Measurements from ENCODE around the gene ZNF653. TPM values are rescaled to one million over a fixed set of nuclear protein-coding genes. Genes with fewer than 3 reads are reported as not detected.
A peak's percentile ranks its signal among the peaks of the same experiment; 100 is the strongest.

ZNF653 gene, protein sequence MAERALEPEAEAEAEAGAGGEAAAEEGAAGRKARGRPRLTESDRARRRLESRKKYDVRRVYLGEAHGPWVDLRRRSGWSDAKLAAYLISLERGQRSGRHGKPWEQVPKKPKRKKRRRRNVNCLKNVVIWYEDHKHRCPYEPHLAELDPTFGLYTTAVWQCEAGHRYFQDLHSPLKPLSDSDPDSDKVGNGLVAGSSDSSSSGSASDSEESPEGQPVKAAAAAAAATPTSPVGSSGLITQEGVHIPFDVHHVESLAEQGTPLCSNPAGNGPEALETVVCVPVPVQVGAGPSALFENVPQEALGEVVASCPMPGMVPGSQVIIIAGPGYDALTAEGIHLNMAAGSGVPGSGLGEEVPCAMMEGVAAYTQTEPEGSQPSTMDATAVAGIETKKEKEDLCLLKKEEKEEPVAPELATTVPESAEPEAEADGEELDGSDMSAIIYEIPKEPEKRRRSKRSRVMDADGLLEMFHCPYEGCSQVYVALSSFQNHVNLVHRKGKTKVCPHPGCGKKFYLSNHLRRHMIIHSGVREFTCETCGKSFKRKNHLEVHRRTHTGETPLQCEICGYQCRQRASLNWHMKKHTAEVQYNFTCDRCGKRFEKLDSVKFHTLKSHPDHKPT
- 10 to 100 TPM in 3 of 4 donors, 1 to 10 TPM in 1; 8.6 to 33.7 (median 23.3) TPM for total RNA-seq

DNA sequence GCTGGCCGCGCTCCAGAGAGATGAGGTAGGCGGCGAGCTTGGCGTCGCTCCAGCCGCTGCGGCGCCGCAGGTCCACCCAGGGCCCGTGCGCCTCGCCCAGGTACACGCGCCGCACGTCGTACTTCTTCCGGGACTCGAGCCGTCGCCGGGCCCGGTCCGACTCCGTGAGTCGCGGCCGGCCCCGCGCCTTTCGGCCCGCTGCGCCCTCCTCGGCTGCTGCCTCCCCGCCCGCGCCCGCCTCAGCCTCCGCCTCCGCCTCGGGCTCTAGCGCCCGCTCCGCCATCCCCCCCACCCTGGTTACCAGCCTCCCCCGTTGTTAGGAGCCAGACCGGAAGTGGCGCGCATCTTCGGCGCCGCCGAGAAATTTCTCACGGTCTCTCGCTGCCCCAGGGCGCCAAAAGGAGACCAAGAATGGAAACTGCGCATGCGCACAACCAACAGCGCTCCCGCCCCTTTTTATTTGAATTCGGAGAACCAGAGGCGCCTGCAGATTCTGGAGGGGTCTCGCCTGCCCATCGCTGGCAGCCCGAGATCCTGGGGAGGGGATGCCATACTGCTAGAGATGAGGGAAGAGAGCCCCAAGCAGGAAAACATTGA lies at the start of gene ZNF653:
TSS of gene ZNF653 (minus strand) at position 336 of the 597 bp plus-strand sequence. CDS start at position 283, 53 bp downstream.
- Histone ChIP-seq H3K36me3 (no peaks in the 10 kb centered on the region), H3K27ac (peak within 1 kb of the TSS; percentile 93 to 99 (median 96)), H3K4me1 (peaks cover 0 to 8% (median 0%) of the 10 kb centered on the region in 4 donors), H3K9me3 (no peaks in the 10 kb centered on the region), H3K27me3 (no peaks in the 10 kb centered on the region), H3K4me3 (peak within 1 kb of the TSS; percentile 85 to 100 (median 98))
- TF ChIP-seq, protein P1, sequence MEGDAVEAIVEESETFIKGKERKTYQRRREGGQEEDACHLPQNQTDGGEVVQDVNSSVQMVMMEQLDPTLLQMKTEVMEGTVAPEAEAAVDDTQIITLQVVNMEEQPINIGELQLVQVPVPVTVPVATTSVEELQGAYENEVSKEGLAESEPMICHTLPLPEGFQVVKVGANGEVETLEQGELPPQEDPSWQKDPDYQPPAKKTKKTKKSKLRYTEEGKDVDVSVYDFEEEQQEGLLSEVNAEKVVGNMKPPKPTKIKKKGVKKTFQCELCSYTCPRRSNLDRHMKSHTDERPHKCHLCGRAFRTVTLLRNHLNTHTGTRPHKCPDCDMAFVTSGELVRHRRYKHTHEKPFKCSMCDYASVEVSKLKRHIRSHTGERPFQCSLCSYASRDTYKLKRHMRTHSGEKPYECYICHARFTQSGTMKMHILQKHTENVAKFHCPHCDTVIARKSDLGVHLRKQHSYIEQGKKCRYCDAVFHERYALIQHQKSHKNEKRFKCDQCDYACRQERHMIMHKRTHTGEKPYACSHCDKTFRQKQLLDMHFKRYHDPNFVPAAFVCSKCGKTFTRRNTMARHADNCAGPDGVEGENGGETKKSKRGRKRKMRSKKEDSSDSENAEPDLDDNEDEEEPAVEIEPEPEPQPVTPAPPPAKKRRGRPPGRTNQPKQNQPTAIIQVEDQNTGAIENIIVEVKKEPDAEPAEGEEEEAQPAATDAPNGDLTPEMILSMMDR (IDR thresholded peaks at IDR 0.05) = no peak
- peak; percentile 15 to 33 for TF ChIP-seq POLR2A (IDR thresholded peaks at IDR 0.05)
- DNase-seq = peak; percentile 90 to 97 (median 96)

DNA sequence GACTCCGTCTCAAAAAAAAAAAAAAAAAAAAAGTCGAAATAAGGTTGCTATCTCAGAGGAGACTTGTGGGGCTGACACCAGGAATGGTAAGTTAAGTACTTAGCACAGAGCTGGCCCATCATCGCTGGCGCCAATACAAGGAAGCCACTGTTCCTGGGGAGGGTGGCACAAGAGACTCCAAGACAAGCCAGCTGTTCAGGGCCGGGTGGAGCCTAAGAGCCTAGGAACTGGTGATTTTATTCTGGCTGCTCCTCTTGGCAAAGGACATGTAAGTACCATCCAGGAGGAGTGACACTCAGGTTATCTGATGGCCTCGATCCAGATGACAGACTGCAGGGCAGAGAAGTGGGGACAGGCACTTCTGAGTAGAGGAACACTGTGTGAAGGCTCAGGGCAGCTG lies 49.6 kb upstream of the ZNF653 start:
- TF ChIP-seq, protein P1 (IDR thresholded peaks at IDR 0.05) = no peak
- TF ChIP-seq POLR2A (IDR thresholded peaks at IDR 0.05) = no peak
- peak overlapping the region in 1 of 4 donors; percentile 75 for H3K27ac ChIP-seq
- H3K4me3 ChIP-seq = no peak overlapping the region
- H3K9me3 ChIP-seq = no peaks in the 10 kb centered on the region
- H3K36me3 ChIP-seq = peaks cover 0 to 35% (median 0%) of the 10 kb centered on the region in 3 donors
- no peaks in the 10 kb centered on the region for H3K27me3 ChIP-seq
- no peak for DNase-seq
- peaks cover 0 to 25% (median 13%) of the 10 kb centered on the region in 4 donors for H3K4me1 ChIP-seq

DNA sequence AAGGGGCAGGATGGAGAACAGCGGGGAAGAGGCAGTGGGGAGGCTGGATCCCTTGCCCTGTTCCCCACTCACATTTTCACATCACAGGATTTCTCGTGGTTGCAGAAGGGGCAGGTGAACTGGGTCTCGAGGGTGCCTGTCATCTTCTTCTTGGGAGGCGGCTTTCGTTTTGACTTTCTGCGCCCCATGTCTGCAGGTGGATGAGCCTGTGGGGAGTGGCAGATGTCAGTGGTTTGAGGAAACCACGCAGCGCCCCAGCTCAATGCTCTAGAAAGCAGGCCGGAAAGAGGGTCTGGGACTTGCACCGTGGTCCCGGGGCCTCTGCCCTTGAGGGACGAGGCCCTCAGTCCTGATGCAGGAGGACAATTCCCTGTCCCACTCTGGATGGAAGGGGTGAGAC lies 48.5 kb upstream of the ZNF653 start:
- H3K27ac ChIP-seq = peak overlapping the region in 2 of 4 donors; percentile 69 to 75
- H3K9me3 ChIP-seq = no peaks in the 10 kb centered on the region
- TF ChIP-seq, protein P1 (IDR thresholded peaks at IDR 0.05) = no peak
- TF ChIP-seq POLR2A (IDR thresholded peaks at IDR 0.05) = no peak
- H3K27me3 ChIP-seq = no peaks in the 10 kb centered on the region
- H3K36me3 ChIP-seq = peaks cover 0 to 35% (median 0%) of the 10 kb centered on the region in 3 donors
- DNase-seq = peak in 2 of 3 donors; percentile 79 to 80
- peaks cover 0 to 20% (median 13%) of the 10 kb centered on the region in 4 donors for H3K4me1 ChIP-seq
- no peak overlapping the region for H3K4me3 ChIP-seq

DNA sequence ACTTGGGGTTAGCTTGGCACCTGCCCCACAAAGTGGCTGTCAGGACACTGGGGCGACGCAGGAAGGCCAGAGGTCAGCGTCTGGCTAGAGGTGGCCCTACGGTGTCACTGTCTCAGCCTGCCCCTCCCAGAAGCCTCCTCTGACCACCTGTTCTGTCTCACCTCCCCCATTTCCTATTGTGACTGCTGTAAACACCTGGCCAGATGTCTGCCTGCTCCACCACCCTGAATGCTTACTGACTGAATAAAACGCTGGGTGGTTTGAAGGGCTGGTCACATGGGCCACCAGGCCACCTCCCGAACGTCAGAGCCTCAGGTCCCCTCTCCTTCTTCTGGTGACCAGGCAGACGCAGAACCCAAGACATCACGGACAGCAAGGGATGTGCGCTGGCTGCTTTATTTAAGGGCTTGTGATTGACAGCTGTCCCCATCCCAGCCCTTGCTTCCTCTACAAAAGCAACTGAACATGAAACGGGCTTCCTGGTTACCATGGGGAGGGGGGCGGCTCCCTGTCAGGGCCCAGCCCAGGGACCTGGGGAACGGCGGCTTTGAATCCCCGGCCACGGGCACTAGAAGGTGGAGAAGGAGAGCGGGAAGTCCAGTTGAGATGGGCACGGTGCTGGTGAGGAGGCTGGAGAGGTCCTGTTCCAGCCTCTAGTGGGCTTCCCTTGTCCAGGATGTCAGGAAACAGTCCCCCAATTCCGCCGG lies 47.2 kb upstream of the ZNF653 start:
- Histone ChIP-seq H3K9me3 (no peaks in the 10 kb centered on the region), H3K27ac (peak overlapping the region; percentile 30 to 75 (median 66)), H3K36me3 (peaks cover 0 to 35% (median 0%) of the 10 kb centered on the region in 3 donors), H3K4me1 (peaks cover 0 to 13% (median 8%) of the 10 kb centered on the region in 4 donors), H3K27me3 (no peaks in the 10 kb centered on the region), H3K4me3 (no peak overlapping the region)
- TF ChIP-seq, protein P1 (IDR thresholded peaks at IDR 0.05) = no peak
- no peak for TF ChIP-seq POLR2A (IDR thresholded peaks at IDR 0.05)
- peak in 2 of 3 donors; percentile 42 to 67 for DNase-seq

All from Peyer's patch (tissue), 4 donors.